H1 (cell line): ENCODE data around the gene RBCK1.

Source experiments
- ATF3 ChIP-seq: IDR thresholded peaks from 2 replicates; pipeline ENCODE4 v1.6.1; 2011; ENCODE audit warnings: low read depth, mild to moderate bottlenecking, low read length; ENCODE audit not compliant: insufficient read depth
- CTCF ChIP-seq, 3 experiments: IDR thresholded peaks; 1 replicate in 2 of 3; 2 replicates in 1 of 3; pipeline versions ENCODE4 v1.5.1 to v1.6.1; 2011; ENCODE audit warnings: low read length in 3 of 3, mild to moderate bottlenecking in 3 of 3, inconsistent platforms in 2 of 3, low read depth in 1 of 3, moderate library complexity in 1 of 3; ENCODE audit not compliant: insufficient read depth in 1 of 3; ENCODE audit errors: control extremely low read depth in 1 of 3
- EZH2 ChIP-seq: fragments of 200-600 bp; sonication (generic); IDR thresholded peaks from 2 replicates; pipeline ENCODE4 v1.7.1; 2012; ENCODE audit warnings: low read depth, mild to moderate bottlenecking, moderate library complexity, low read length, inconsistent platforms; ENCODE audit not compliant: severe bottlenecking
- GABPA ChIP-seq: IDR thresholded peaks from 2 replicates; pipeline ENCODE4 v1.6.1; 2011; ENCODE audit warnings: mild to moderate bottlenecking, low read length, moderate library complexity, borderline replicate concordance; ENCODE audit not compliant: insufficient read depth
- KDM1A ChIP-seq: fragments of 200-600, 300-600 bp; sonication (generic); IDR thresholded peaks from 2 replicates; pipeline ENCODE4 v1.7.1; 2016; ENCODE audit warnings: mild to moderate bottlenecking, low read length, borderline replicate concordance
- POLR2A ChIP-seq, 2 experiments: IDR thresholded peaks; 1 replicate in 1 of 2; 2 replicates in 1 of 2; pipeline ENCODE4 v1.6.1; 2011; ENCODE audit warnings: low read depth in 2 of 2, low read length in 2 of 2, mild to moderate bottlenecking in 2 of 2; ENCODE audit errors: control extremely low read depth in 1 of 2
- POLR2AphosphoS5 ChIP-seq: IDR thresholded peaks from 2 replicates; pipeline ENCODE4 v1.6.1; 2011; ENCODE audit warnings: low read depth, low read length
- RBBP5 ChIP-seq: IDR thresholded peaks from 2 replicates; pipeline ENCODE4 v1.7.1; 2012; ENCODE audit warnings: low read depth, mild to moderate bottlenecking, inconsistent platforms, low read length, moderate library complexity, borderline replicate concordance
- SIN3A ChIP-seq, 2 experiments: IDR thresholded peaks in 1 of 2; conservative IDR thresholded peaks in 1 of 2; 2 replicates each; pipeline ENCODE4 v1.6.1; 2011 to 2012; ENCODE audit warnings: low read length in 2 of 2, improper control_type of control experiment in 1 of 2, low read depth in 1 of 2, mild to moderate bottlenecking in 1 of 2
- TAF7 ChIP-seq: optimal IDR thresholded peaks from 2 replicates; pipeline ENCODE3; 2011; ENCODE audit warnings: low read depth, mild to moderate bottlenecking, inconsistent platforms, low read length, moderate library complexity, borderline replicate concordance
- TEAD4 ChIP-seq: IDR thresholded peaks from 2 replicates; pipeline ENCODE4 v1.6.1; 2012; ENCODE audit warnings: low read depth, low read length, inconsistent platforms, mixed read lengths
- ZNF274 ChIP-seq: IDR thresholded peaks from 2 replicates; pipeline ENCODE4 v1.7.0; 2012; ENCODE audit warnings: low read length, borderline replicate concordance; ENCODE audit errors: extremely low read depth

- TF ChIP-seq SIN3A (conservative IDR thresholded peaks at IDR 0.05 in 1 of 2, IDR thresholded peaks at IDR 0.05 in 1 of 2; ENCODE audit: low read depth in 1 of 2, low read length in 2 of 2): no peak
- no peak for TF ChIP-seq POLR2A (IDR thresholded peaks at IDR 0.05; ENCODE audit: control extremely low read depth in 1 of 2, low read depth in 2 of 2, low read length in 2 of 2)
- no peak for TF ChIP-seq TAF7
- TF ChIP-seq GABPA: no peak
- TF ChIP-seq TEAD4: no peak
- TF ChIP-seq RBBP5: no peak
- no peak for TF ChIP-seq ATF3
- no peak for TF ChIP-seq ZNF274
- no peak for TF ChIP-seq CTCF (IDR thresholded peaks at IDR 0.05; ENCODE audit: control extremely low read depth in 1 of 3, insufficient read depth in 1 of 3, low read depth in 1 of 3, low read length in 3 of 3)
- TF ChIP-seq KDM1A: no peak
- no peak for TF ChIP-seq POLR2AphosphoS5
- no peak for TF ChIP-seq EZH2
Measured at GRCh38 chr20:427401-427800, 19.3 kb downstream of the RBCK1 start.
